Hematopoietic multipotent progenitor cell treated with erythropoietin and hydrocortisone succinate and interleukin-3 and kit ligand, for 15 days (in vitro differentiated cells): ENCODE measurements around the gene CDK2AP2.
"Not testable (repeated sequence)": the region's sequence is repeated elsewhere in the genome, so short reads cannot be mapped to it uniquely, and the experiment has no call there.

Experiments
- DNase-seq: peaks from one replicate; pipeline ENCODE4 v3.0.0-alpha.2; 2015; ENCODE audit warnings: low spot score

Gene CDK2AP2

DNA sequence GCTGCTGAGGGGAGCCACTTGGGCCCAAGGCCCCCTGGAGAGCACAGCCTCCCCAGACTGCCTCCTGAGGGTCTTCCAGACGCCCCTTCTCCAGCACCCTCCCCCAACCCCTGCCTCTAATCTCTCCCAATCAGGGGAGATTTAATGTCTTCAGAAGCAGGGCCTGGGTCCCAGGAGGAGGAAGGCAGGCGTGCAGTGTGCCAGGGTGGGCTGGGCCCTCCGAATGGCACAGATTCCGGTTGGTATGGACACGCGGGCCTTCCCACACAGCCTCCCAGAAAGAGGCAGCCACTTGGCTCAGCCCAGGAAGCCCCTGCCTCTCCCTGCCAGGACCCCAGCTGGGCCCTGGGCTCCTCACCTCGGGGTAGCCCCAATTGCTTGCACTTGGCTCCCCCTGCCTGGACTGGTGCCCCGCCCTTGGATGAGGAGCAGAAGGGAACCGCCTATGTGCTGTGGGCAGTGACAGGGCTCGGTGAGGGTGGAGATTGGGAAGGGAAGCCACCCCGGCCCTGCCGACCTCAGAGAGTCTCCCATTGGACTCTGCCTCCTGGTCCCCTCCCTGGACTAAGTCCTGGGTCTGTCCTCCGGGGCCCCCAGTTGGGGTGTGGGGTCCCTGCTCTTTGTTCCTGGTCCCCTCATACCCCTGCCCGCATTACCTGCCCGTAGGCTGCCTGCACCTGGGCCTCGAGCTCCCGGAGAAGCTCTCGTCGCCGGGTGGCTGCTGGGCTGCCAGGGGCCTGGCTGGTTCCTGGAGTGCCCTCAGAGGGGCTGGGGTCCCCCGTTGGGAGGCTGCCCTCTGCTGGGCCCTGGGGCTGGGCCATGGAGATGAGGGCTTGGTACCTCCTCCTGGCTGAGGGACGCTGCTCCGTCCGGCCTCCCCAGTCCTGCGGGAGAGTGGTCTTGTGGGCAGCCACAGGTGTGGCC, 15.9 kb upstream of the CDK2AP2 start:
- no peak for DNase-seq

DNA sequence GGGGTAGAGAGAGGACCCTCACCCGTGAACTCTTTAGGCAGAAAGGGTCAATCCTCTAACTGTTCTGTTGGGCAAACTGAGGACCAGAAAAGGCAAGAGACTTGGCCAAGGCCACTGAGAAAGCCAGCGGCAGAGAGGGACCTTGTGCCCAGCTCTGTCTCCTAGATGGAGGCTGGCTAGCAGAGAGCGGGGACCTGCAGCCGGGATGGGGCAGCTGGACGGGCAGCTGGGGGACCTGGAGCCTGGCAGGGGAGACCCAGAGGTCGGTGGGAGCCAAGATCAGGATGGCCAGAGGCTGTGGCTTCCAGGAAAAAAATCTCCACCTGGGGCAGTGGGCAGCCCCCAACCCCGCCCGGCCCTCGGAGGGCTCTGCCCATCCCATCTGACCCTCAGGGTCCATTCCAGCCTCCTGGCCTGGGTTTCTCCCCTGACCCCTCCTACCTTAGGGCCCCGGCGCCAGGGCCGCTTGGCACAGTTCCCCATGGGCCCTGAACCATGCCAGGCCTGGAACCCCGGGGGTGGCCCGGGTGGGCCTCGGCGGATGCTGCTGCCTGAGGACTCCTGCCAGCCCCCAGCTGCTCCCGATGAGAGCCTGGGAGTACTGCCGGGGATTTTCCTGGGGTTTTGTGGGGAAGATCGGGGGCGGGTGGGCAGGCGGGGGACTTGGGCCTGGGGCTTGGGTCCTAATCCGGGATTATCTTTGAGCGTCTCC, 15.0 kb upstream of the CDK2AP2 start, which contains the start of gene CABP2:
Gene CABP2, minus strand, starts transcription at position 603 of the 712 bp plus-strand sequence. Its CDS starts 120 bp downstream, at position 483.
- DNase-seq: no peak

GRCh38 chr11:67522338-67522737, 14.4 kb upstream of the CDK2AP2 start:
- no peak for DNase-seq

DNA sequence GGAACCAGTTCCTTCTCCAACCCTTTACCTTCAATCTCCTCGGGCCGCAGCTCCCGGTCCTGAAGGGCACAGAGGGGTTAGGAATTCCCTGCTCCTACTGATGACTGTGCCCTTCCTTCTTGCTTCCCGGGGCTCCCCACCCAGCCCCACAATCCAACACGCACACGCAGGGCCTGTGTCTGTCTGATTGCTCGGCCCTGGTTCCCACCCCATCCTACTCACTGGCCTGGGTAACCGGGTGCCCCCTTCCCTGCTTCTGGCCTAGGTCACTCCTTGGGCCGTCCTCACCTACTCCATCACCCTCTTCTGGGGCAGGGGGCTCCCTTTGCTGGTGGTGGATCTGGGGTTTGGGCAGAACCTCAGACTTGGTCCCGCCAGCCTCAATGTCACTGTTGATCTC, 14.0 kb upstream of the CDK2AP2 start:
- DNase-seq: no peak

- no peak for DNase-seq
Observed at GRCh38 chr11:67520856-67521824, 13.2 kb upstream of the CDK2AP2 start.

DNA sequence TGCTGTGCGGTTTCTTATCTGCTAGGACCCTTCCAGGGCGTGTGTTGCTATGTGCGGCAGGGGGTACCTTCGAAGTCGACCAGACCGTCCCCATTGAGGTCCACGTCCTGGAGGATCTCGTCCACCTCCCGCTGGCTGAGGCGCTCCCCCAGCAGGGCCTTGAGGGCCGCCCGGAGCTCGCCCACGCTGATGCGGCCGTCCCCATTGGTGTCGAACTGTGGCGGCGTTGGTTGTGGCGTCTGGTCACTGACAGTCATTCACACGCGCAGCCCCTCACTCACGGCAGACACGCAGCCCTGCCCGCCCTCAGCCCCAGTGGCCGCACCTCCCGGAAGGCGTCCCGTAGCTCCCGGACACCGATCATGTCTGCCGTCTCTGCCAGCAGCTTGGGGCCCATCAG, 11.8 kb upstream of the CDK2AP2 start:
- no peak for DNase-seq

DNA sequence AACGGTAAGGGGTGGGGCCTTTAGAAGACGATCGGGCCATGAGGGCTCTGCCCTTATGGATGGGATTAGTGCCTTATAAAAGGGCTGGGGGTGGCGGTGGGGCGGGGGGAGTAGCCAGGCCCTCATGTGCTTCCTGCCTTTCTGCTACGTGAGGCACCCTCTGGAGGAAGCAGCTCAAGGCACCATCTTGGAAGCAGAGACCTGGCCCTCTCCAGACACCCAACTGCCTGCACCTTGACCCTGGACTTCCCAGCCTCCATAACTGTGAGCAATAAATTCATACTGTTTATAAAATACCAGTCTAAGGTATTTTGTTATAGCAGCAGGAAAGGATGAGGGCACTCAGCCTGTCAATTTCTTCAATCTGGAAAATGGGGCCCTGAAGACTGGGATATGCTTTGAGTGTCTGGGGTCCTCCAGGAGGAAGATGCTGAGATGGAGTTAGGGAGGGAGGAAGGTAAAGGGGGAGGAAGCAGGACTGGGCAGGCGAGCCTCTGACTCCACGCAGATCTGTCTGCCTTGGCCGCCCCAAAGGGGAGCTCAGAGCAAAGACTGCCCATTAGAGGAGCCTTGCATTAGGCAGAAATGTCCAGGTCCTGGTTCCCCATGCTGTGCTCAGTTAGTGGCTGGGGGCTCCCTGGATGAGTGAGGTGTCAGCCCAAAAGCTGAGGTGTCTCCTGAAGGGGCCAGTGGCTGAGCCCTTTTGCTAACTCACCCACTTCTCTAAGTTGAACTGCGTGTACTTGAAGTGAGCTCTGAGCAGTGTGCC, 10.0 kb upstream of the CDK2AP2 start:
- DNase-seq: no peak

DNA sequence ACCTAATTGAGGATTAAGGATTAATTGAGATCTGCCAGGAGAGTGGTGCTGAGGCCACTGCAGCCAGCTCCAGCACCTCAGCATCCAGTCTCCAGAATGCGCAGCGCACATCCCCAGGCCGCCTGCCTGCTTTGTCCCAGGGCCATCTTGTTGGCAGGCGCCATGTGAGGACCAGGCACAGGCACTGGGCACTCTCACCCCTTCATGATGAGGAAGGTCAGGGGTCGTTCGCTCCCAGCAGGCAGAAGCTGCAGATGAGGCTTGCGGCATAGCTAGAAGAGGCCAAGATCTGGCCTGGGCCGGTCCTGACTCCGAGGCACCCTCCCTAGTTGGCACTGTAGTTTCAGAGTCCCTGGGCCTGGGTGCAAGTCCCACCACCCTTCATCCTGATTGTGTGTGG, 8.8 kb upstream of the CDK2AP2 start:
- DNase-seq: no peak

DNA sequence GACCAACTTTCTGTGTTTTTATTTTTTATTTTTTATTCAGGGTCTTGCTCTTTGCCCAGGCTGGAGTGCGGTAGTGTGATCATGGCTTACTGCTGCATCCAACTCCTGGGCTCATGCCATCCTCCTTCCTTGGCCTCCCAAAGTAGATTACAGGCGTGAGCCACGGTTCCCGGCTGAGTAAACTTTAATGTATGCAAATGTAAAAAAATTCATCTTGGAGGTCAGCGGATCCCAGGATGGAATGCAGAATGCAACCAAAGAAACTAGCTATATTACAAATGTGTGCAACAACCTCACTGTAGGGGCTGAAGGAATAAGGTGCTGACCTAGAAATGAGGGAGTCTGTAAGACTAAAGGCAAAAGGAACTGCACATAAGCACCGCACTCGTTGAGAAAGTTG, 6.2 kb upstream of the CDK2AP2 start:
- DNase-seq: no peak

DNA sequence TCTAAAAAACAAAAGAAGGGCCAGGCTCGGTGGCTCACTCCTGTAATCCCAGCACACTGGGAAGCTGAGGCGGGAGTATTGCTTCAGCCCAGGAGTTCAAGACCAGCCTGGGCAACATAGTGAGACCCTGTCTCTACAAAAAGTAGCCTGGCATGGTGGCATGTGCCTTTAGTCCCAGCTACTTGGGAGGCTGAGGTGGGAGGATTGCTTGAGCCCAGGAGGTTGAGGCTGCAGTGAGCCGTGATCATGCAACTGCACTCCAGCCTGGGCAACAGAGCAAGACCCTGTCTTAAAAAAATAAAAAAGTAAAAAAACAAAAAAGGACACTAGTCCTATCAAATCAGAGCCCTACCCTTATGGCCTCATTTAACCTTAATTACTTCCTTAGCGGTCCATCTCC, 3.6 kb upstream of the CDK2AP2 start:
- not testable (repeated sequence) for DNase-seq

GRCh38 chr11:67510023-67510345, 2.0 kb upstream of the CDK2AP2 start:
- no peak for DNase-seq

GRCh38 chr11:67508486-67509121, 642 bp upstream of the CDK2AP2 start:
- DNase-seq: peak; percentile 96

- DNase-seq: no peak
Observed at GRCh38 chr11:67507242-67507863, 609 bp downstream of the CDK2AP2 start.

DNA sequence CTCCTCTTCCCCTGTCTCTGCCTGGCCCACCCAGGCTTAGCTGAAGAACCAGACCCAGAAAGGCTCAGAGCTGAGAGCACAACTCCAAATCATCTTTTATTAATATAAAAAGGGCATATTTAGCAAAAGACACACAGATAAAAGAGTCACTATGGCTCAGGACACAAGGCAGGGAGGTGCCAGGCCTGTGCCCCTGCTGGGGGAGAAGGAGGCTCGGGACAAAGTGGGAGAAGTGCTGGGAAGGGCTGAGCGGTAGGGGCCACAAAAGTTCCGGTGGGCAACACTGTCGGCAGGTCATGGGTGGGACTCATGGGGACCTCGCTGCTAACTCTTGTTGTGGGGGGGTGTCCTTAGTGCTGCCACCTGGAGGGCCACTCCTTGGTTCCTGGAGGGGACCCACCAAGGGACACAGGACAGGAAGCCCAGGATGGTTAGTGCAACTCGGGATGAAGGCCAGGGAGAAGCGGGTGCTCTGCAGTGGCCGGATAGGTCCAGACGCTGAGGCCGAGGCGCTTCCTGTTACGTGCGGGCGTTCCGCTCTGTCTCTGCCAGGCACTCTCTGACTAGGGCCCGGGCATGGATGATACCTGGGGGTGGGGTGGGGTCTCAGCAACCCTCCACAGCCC, 1.4 kb downstream of the CDK2AP2 start:
- no peak for DNase-seq

DNA sequence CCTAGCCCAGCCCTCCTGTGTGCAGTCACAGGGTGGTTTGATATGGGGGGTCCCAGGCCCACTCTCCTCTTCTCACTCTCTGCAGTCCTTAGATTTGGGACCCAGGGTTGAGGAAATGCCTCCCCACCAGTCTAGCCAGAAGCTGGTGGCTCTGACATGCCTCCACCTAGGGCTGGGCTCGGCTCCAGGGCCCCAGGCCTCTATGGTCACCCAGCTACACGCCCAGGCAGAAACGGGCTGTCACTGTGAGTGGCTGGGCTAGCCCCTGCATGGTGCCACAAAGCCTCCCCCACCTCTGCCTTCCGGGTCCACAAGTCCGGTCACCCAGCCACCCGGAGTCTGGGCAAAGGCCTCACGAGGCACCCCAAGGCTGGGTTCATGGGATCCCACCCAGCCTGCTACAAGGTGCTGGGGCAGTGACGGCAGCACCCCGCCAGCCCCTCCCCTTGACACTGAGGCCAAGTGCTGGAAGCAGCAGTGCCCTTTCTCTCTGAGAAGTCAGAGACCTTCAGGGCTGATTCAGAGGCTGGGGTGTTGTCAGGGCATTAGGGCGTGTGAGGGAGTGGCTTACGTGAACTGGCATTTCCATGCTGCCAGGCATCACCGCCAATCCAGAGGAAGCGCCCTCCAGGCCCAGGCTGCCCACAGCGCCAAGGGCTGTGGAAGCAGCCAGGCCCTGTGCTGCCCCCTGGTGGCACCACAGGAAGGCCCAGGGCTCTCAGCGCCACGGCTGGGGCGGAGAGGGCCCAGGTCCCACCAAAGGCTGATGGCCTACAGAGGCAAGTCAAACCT, 2.2 kb downstream of the CDK2AP2 start:
- peak; percentile 88 for DNase-seq

DNA sequence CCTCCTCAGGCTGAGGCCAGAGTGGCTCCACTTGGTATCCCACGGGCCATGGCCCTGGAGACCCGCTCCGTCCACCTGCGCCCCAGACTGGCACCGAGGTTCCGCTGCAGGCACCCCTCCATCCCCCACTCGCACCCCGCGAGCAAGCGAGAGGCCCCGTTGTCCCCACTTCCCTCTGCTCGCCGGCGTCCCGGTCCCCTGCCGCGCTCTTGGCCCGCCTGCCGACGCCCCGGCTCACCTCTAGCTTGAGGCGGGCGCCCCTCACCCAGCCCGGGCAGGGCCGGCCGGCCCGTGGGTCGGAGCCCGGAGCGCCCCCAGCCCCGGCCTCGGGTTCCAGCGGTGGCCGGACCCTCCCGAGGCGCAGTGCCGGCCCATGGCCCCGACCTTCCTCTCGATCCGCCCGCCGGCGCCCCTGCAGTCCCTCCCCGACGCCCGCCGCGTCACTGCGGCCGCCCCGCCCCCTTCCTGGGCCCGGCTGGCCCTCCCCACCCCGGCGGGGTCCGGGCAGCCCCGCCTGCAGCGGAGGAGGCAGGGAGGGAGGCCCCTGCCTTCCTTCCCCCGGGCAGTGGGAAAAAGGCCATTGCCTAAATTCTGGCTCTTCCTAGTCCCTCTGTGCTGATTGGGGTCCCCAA, 2.9 kb downstream of the CDK2AP2 start, which contains the start of gene PITPNM1:
Gene PITPNM1, minus strand, starts transcription at position 414 of the 632 bp plus-strand sequence. CDS start 1,183 bp downstream, outside the sequence.
- DNase-seq: no peak

- DNase-seq: no peak
Observed at GRCh38 chr11:67504005-67504949, 3.7 kb downstream of the CDK2AP2 start.
